Adrenal gland (tissue), 5 donors: Measurements from ENCODE around the gene LCE5A.
"Not testable (repeated sequence)": the region's sequence is repeated elsewhere in the genome, so short reads cannot be mapped to it uniquely, and the experiment has no call there.

Source experiments
- POLR2A ChIP-seq, 2 donors: fragments of 450-650 bp; IDR thresholded peaks; one replicate each; pipeline ENCODE4 v1.6.1; 2017; ENCODE audit warnings: antibody characterized with exemption in 2 of 2, mild to moderate bottlenecking in 2 of 2, moderate library complexity in 1 of 2
- TF ChIP-seq, protein P1 (sequence below), 6 experiments: fragments of 450-650 bp in 4 of 6; fragments of 200-600 bp in 2 of 6; sonication (generic) in 1 of 6; IDR thresholded peaks; 1 replicate in 5 of 6; 2 replicates in 1 of 6; pipeline versions ENCODE4 v1.5.1 to v1.8.0; 2016 to 2021; ENCODE audit warnings: antibody characterized with exemption in 6 of 6, mild to moderate bottlenecking in 2 of 6, moderate library complexity in 1 of 6
- donor health status: DM: no; HTN: no; CAD: no.

DNA sequence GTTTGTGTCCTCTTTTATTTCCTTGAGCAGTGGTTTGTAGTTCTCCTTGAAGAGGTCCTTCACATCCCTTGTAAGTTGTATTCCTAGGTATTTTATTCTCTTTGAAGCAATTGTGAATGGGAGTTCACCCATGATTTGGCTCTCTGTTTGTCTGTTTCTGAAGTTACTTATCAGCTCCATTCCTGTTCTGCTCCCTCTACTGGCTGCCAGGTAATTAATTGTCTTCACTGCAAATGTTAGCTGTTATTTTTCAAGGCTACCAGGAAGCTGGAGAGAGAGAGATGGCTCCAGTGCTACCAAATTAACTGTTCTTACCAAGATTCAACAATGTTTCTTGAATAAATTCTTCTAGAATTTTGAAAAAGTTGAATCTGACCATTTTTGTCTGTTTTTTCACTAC, 19.1 kb upstream of the LCE5A start:
- TF ChIP-seq, protein P1, sequence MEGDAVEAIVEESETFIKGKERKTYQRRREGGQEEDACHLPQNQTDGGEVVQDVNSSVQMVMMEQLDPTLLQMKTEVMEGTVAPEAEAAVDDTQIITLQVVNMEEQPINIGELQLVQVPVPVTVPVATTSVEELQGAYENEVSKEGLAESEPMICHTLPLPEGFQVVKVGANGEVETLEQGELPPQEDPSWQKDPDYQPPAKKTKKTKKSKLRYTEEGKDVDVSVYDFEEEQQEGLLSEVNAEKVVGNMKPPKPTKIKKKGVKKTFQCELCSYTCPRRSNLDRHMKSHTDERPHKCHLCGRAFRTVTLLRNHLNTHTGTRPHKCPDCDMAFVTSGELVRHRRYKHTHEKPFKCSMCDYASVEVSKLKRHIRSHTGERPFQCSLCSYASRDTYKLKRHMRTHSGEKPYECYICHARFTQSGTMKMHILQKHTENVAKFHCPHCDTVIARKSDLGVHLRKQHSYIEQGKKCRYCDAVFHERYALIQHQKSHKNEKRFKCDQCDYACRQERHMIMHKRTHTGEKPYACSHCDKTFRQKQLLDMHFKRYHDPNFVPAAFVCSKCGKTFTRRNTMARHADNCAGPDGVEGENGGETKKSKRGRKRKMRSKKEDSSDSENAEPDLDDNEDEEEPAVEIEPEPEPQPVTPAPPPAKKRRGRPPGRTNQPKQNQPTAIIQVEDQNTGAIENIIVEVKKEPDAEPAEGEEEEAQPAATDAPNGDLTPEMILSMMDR (IDR thresholded peaks at IDR 0.05), result not testable (repeated sequence)
- not testable (repeated sequence) for TF ChIP-seq POLR2A (IDR thresholded peaks at IDR 0.05)
